ENCODE data around the gene TBC1D1.

TBC1D1 gene

DNA sequence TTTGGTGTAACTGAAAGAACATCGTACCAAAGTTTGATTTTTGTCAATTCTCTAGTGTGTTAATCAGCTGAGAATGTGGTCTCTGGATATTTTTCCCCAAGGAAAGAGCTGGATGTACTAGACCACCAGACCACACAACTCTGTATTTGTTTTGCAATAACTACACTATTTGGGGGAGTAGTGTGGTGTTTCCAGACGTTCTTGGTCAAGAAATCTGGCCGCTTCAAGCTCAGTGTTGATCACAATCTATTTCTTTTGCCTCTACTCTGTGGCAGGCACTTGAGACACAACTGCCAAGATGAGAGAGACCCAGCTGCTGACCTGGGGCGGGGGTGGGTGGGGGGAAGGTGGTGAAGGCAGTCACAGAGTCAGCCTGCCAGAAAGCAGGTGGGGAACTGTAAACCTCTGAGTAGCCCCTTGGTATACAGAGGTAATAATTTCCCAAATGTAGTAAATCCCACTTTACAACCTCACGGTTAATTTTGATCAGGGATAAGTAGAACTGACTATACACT lies 99.9 kb downstream of the TBC1D1 start:
- no peak for DNase-seq (ENCODE audit: low read depth in 2 of 2)

GRCh38 chr4:37991623-37992410 lies 100.9 kb downstream of the TBC1D1 start:
- no peak for DNase-seq (ENCODE audit: low read depth in 2 of 2)

GRCh38 chr4:37993806-37994205 lies 102.9 kb downstream of the TBC1D1 start:
- DNase-seq (ENCODE audit: low read depth in 2 of 2): no peak

DNA sequence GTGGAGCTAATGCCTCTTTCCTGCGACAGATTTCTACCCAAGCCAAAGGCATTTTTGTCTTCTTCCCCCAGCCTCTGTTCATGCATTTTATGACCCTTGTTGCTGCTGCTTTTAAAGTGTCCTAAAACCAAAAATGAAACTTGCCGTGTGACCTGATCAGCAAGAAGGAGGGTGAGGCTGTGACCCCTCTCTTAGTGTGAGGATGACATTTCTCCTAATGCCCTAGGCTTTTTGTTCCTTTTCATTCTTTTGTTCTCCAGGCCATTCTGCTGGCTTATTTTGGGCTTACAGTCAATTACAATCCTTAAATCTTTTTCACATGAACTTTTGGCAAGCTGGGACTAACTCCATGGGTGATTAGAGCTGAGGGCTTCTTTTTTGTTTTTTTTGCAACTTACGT lies 103.7 kb downstream of the TBC1D1 start:
- no peak for DNase-seq (ENCODE audit: low read depth in 2 of 2)

DNA sequence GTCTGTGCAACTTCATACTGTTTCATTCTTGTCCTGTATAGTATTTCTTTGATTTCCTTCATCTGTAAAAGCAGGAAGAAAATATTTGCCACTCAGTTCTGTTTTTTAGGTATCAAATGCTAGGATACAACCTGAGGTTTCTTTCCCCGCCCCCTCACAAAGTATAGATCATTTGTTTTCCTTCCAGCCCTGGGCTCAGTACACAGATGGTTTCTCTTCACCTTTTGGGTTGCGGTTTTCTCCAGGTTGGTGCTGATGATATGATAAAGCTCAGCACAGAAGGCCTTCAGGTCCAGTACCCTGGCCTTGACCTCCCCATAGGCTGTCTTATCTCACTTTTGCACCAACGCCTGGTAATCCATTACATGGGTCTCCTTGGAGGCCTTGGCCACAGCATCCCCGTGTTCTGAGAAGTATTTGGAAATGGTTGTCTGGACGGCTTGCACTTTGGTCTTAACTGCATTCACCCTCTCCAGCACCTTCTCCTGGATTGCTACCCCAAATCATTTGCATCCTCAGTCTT lies 104.5 kb downstream of the TBC1D1 start:
- no peak for DNase-seq (ENCODE audit: low read depth in 2 of 2)

- no peak for DNase-seq (ENCODE audit: low read depth in 2 of 2)
Observed at GRCh38 chr4:37995981-37996775, 105.3 kb downstream of the TBC1D1 start.

GRCh38 chr4:37998226-37998625 lies 107.3 kb downstream of the TBC1D1 start:
- DNase-seq (ENCODE audit: low read depth in 2 of 2): no peak

GRCh38 chr4:37999000-37999716 lies 108.3 kb downstream of the TBC1D1 start:
- DNase-seq (ENCODE audit: low read depth in 2 of 2): no peak

DNA sequence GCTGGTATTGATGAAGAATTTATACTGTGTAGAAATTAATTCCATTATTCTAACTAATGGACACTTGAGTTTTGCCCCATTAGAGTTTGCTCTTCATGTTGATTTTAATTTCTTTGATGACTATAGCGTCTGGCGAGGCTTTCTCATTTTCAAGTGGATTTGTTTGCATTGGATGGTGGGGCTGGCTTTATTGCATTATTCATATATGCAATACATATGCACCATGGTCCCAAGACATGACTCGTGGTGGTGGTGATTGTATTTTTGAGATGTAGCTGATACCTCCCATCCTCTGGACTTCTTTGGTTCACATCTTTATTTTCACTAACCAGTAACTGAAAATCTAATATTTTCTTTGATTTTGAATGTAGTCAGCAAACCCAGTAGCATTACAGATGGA lies 109.1 kb downstream of the TBC1D1 start:
- no peak for DNase-seq (ENCODE audit: low read depth in 2 of 2)

GRCh38 chr4:38001927-38002326 lies 111.0 kb downstream of the TBC1D1 start:
- no peak for DNase-seq (ENCODE audit: low read depth in 2 of 2)

DNA sequence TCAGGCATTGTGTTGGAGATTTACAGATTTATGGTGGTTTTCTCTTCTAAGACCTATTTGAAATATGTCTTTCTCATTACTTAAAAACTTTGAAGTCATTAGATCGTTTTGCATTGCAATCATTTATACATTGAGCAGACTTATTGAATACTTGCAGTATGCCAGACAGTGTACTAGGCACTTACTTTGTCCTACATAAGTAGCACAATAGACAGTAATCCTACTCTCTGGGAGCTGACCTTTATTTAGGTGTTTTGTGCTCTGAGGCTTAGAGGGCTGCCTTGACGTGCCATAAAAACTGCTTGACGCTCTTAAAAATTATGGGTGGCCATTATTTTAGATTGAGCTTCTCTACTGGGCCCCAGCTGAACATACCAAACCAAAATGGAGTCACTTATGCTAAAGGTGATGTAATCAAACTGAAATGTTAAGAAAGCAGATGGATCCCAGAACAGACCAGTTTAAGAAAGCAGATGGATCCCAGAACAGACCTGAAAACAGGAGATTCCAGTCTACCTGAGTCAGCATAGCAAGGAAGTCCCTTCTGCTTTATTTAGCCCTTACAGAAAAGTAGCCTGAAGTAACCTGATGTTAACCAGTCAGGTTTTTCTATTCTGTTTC lies 111.7 kb downstream of the TBC1D1 start:
- no peak for DNase-seq (ENCODE audit: low read depth in 2 of 2)

DNA sequence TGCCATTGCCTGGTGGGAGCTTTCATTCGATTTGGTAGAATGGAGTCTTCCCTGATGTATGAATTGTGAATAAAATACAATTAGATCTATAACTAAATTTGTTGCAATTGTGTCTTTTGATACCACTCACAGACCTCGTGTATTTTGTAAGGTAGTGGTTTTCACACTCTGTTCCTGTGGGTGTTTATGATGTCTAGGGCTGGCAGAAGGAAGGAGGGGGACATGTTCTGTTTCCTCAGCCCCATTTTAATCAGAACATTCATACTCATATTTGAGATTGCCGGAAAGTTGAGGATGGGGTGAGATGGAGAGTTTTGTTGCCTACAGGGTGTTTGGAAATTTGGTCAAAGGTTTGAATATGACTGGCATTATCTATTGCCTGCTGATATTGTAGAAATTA lies 112.2 kb downstream of the TBC1D1 start:
- DNase-seq (ENCODE audit: low read depth in 2 of 2): no peak

- DNase-seq (ENCODE audit: low read depth in 2 of 2): no peak
Observed at GRCh38 chr4:38003628-38004027, 112.7 kb downstream of the TBC1D1 start.

GRCh38 chr4:38004062-38004461 lies 113.2 kb downstream of the TBC1D1 start:
- DNase-seq (ENCODE audit: low read depth in 2 of 2): no peak

DNA sequence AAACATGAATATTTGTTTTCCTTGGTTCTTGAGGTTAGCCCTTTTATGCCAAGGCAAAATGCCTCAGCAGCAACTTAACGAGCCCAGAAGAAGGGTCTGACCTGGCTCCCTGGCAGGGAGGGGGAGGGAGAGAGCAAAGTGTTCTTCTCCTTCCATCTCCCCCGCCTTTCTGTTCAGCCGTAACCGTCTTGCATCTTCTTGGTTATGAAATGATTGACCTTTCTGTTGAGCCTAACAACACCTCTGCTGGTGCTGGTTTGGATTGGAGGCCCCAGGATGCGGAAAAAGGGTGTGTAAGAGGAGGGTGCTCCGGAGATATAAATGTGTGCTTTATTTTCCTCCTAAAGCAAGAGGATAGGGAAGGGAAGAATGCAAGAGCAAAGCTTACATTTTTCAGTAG lies 114.0 kb downstream of the TBC1D1 start:
- no peak for DNase-seq (ENCODE audit: low read depth in 2 of 2)

- no peak for DNase-seq (ENCODE audit: low read depth in 2 of 2)
Observed at GRCh38 chr4:38005637-38006036, 114.8 kb downstream of the TBC1D1 start.

- DNase-seq (ENCODE audit: low read depth in 2 of 2): no peak
Observed at GRCh38 chr4:38007645-38008044, 116.8 kb downstream of the TBC1D1 start.

DNA sequence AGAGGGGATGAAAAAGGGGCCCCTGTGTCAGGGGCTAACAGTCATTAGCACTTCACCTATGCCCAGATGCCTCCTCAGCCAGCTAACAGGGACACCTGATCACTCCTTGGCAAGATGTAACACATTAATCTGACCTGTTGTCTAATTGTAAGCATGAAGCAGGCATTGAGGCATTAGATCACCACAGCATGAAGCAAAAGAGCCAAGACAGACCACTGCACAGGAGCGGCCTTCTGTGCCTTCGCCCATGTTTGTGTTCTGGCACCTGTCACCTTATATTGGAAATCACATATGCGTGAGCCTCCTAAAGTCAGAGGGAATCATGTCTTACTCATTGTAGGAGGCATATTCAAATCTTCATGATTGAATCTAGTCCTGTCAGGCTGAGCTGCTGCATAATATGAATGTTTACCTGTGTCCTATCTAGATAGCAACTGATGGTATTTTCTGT lies 117.7 kb downstream of the TBC1D1 start:
- no peak for DNase-seq (ENCODE audit: low read depth in 2 of 2)

DNA sequence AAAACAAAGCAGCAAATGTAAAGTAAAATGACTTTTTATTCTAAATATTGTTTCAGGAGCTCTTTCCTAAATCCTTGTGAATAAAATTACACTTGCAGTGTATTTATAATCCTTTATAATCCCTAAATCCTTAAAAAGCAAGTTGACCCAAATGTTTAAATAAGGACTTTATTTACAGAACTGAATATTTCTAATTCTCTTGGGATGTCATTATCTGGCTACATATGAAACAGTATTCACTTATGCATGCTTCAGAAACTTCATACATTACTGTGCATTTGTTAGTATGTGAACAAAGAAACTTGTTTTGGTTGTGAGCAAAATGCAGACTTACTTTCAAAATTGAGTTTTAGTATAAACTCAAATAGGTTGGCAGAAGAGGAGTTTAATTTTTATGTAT lies 118.5 kb downstream of the TBC1D1 start:
- DNase-seq (ENCODE audit: low read depth in 2 of 2): no peak

DNA sequence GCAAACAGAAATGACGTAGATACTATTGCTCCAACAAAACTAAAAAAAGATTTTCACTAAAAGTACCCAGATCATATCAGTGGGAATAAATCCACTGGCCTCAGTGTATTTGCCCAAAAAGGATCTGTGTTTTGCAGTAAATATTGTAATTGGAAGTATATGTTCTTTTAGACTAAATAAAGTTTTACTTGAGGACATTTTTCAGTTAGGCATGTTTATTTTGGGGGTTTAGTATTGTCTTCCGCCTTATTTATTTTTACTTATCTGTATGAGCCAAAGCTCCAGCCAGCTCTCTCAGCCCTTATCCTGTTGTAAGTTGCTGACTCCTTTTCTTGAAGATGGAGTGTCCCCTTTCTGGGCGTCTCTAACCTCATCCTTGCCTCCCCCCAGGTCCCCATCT lies 119.1 kb downstream of the TBC1D1 start:
- no peak for DNase-seq (ENCODE audit: low read depth in 2 of 2)

- DNase-seq (ENCODE audit: low read depth in 2 of 2): no peak
Observed at GRCh38 chr4:38011511-38012162, 120.8 kb downstream of the TBC1D1 start.

All from stimulated activated CD8-positive, alpha-beta memory T cell treated with anti-CD3 and anti-CD28 coated beads, Interleukin-15, amount 100 ng/mL, for 4 hours (primary cell).